CD4-positive, alpha-beta T cell treated with Interleukin-4 for 4 hours (primary cell): ENCODE results near the gene SEMA3B.
"Not testable (repeated sequence)": the region's sequence is repeated elsewhere in the genome, so short reads cannot be mapped to it uniquely, and the experiment has no call there.

Source experiments
- DNase-seq: peaks from one replicate; pipeline ENCODE4 v3.0.0-alpha.2; 2020

The SEMA3B gene

DNA sequence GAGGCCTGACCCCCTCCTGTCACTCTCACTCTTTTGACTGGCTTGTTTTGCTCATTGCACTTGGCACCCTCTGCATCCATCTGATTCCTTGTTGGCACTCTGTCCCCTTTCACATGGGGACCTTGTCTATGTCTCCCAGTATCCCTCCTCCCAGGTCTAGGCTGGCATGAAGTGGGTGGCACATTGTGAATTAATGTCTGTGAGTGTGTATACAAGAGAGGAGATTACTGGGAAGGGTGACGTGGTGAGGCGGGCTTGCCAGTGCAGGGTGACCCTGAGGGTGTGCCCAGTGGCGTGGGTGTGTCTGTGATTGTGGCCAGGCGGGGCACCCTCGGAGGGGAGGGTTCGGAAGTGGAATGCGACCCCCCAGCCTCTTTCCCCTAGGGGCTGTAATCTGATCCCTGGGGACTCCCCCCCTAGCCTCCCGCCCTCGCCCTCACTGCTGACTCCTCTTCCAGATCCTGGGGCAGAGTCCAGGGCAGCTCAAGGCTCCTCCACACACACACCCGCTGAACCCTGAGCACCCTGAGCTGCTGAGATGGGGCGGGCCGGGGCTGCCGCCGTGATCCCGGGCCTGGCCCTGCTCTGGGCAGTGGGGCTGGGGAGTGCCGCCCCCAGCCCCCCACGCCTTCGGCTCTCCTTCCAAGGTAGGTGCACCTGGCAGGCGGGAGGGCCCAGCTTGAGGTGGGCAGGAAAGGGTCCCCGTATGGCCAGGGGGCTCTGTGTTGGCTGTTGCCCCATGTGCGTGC, at the start of gene SEMA3B:
Gene SEMA3B, plus strand, starts transcription at position 445 of the 749 bp plus-strand sequence. Its CDS starts 94 bp downstream, at position 539.
- no peak for DNase-seq

DNA sequence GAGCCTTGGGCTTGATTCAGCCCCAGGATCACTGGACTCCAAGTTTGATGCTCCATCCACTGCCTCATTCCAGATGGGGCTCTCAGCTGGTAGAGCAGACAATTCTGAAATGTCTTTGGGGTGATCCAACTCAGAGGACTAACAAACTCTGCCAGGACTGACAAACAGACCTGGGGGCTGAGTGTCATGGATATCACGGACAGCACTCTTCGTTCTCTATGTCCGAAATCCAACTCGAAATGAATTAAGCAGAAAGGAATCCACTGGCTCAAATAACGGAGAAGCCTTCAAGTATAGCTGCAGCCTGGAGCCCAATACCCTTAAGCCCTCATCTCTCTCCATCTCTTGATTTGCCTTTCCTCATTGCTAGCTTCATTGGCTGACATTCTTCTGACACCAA, 49.7 kb upstream of the SEMA3B start:
- DNase-seq = no peak

DNA sequence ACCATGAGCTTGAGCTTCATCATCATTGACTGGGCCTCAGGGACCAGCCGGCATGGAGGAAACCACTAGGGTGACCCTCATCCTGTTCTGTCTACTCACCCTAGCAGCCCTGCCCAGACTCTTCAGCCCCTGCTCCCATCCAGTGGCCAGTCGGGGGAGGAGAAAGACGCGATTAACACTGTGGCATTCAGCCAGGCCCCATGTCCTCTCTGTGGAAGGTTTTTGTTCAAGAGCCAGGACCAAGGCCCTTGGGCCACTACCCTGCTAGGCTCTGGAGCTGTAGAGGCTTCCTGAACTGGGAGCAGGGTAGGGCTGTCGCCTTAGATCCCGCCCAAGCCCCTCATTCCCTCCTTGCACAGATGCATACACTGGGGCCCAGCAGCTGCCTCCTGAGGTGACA, 48.8 kb upstream of the SEMA3B start:
- DNase-seq = no peak

DNA sequence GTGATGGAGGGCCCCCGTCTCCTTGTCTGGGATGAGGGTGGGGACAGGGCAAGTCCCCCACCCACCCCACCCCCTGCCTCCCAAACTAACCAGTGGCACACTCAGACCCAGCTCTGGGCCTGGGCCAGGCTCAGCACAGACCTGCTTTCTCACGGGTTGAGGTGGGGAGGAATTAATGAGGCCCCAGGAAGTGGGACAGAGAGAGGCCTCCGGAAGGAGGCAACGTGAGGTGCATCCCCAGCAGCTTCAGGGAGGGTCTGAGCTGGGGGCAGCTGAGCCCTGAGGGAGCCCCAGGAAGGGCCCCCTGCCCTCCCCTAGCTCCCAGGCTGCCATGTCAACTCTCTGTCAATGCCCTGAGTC, 47.9 kb upstream of the SEMA3B start:
- no peak for DNase-seq

DNA sequence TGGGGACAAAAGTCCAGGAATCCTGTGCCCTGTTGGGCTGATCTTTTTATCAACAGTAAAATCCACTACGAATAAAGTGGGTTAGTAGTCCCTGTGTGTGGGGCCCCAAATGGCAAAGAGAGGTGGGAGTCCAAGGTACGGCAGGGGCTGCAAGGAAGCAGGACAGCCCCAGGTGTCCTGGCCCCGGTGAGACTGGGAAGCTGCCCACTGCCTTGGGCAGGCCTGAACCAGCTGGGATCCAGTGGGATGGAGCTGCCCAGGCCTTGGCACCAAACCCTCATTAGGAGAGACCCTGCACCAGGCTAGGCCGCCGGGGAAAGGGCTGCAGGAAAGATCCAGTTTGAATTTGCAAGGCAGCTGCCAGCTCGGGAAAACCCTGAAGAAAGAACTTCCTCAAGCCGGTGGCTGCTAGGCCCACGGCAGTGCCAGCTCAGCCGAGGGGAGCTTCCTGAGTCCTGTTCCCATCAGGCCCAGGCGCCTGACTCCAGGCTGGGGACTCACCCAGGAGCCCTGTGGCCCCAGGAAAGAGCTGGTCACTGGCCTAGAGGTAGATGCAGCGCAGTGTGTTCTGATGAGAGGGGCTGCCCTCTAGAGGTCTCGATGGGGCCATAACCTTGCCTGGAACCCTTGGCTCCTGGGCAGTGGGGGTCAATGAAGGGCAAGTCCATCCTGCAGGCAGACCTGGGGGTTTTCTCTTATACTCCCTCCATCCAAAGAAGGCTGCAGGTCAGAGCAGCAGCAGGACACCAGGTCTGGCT, 47.4 kb upstream of the SEMA3B start:
- DNase-seq = no peak

DNA sequence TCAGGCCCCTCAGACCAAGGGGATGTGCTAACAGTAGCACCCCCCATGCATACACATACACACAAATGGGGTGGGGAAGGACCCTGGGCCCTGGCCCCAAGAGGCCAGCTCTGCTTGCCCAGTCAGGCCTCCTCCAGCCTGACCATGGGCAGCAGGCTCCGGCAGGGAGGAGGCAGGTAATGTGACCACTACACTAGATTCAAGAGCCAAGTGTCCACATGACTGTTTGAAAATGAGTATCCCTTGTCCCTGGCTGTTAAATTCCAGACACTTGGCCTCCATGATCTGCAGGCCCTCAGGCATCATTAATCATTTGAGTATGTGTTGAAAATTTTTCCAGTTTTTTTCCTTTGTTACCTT, 46.8 kb upstream of the SEMA3B start:
- no peak for DNase-seq

DNA sequence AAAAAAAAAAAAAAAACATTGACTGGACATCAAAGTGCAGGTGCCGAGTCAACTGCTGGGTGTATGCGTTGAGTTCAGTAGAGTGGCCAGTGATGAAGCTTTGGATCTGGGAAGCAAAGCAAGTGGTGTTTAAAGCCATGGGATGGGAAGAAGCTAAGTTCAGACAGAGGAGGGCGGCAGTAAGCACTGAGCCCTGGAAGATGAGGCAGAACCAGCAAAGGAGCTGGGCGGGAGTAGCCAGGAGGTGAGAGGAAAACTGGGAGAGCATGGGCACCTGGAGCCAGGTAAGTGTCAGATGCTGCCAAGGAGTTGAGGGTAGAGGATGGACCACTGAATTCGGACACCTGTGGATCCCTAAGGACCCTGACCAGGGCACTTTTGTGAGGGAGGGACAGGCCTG, 44.3 kb upstream of the SEMA3B start:
- no peak for DNase-seq

DNA sequence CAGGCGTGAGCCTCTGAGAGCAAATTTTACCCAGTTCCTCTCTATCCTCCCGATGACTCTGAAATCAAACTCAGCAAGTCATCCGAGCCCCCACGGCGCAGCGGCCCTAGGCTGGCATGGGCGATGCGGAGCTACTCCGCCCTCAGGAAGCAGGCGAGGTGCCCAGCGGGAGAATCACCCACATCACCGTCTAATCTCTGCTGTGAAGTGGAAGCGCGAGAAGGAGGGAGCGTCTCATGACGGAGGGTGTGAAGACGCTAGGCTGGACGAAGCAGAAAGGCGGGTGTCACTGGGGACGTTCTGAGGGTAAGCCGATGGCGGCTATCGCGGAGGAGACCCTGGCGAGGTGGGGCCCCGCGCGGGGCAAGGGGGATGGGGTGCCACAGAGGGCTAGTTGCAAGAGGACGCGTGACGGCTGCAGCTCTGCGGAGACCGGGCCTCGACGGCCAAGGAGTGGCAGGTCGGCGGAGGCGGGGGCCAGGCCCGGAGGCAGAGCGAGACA, 42.0 kb upstream of the SEMA3B start:
- no peak for DNase-seq

DNA sequence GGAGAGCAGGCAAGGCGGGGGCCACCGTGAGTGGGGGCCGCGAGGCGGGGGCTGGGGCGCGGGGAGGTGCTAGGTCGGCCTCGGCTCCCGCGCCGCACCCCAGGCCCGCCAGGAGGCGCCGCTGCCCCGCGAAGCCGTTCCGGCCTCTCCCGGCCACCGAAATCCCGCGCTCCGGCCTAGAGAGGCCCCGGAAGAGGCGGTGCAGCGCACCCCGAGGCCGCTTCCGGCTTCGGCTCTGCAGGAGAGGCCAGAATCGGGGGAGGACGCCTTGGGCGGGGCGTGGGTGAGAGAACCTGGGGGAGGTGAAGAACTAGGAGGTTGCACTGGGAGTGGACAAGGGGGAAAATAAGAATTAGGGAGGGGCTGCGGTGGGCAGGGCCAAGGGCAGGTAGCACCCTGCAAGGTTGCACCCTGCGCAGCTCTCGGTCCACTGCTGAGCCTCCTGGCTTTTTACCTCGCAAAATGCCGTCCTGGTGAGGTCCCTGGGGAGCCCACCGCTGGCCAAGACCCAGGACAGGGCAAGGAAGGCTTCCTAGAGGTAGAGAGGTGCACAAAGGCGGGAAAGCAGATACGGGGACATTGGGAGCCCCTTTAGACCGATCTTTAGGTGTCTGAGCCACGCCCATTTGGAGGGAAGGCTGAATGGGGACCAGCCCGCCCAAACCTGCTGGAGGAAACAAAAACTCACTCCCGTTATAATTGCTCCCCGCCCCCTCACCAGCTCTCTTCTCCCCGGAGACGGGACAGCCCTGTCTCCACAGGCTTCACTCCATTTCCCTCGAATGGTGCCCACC, 41.4 kb upstream of the SEMA3B start:
- DNase-seq = peak; percentile 92

DNA sequence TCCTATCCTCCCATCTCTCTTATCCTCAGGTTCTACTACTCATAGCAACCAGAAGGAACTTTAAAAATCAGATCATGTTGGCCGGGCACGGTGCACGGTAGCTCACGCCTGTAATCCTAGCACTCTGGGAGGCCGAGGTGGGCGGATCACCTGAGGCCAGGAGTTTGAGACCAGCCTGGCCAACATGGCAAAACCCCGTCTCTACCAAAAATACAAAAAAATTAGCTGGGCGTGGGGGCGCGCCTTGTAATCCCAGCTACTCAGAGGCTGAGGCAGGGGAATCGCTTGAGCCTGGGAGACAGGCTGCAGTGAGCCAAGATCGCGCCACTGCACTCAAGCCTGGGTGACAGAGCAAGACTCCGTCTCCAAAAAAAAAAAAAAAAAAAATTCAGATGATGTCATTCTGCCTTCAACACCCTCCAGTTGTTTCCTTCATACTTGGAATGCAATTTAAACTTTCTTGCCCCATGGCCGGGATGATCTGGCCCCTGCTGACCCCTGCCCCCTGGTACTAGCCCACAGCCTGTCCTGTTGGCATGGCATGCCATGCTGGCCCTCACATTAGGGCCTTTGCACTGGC, 40.7 kb upstream of the SEMA3B start:
- DNase-seq = not testable (repeated sequence)

DNA sequence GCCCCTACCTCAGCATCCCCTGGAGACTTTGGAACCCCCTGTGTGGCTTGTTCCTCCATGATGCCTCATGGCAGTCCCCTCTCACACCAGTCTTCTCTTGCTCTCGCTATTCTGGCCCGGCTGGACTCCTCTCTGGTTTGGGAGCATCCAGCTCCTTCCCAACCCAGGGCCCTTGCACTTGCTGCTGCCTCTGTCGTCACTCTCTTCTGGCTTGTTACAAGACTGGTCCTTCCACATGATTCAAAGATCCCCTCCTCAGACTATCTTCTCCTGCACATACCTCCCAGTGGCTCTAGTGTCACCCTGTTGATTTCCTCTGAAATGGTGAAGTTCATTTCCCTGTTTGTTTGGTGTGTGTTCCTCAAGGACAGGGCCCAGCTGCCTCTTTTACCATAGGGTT, 39.5 kb upstream of the SEMA3B start:
- DNase-seq = no peak

DNA sequence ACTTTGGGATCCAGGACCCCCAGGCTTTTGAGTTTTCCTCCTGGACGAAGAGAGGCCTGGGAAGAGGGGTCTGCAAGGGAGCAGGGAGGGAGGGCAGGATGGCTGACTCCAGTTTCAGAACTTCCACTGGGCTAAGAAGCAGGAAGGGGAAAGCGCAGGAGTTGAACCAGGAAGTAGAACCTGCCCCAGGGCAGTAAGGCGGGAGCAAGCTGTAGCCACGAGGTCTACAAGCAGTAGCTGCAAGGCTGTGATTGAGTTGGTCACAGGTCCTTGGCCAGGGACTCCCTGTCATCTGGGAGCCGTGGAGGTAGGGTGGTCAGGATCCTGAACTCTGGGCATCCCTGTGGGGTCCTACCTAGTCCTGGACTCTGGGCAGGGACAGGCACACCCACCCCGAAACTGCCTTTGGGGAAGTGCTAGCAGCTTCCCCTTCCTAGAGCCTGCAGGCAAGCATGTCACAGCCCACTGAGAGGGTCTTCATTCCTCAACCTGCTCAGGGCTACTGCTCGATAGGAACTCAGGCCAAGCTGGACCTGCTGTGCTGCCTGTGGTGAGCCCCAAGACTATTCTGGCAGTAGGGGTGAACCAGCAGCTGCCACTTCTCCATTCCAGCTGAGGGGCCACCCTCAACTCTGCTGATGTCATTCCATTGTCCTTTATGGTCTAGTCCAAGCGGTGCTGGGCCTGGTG, 38.7 kb upstream of the SEMA3B start:
- no peak for DNase-seq

DNA sequence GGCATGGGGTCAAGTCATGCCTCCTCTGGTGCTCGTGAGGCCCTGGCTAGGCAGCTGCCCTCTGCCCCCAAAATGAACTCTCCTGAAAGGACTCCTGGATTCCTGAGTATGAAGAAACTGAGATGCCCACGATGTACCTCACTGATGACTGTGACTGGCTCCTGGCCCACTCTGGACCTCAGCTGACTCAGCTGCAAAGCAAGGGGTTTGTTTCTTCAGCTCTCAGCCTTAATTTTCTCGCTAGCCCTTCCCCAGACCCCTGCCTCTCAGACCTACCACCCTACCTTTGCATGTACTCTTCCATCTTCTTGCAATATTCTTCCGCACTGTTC, 38.2 kb upstream of the SEMA3B start:
- DNase-seq = no peak

DNA sequence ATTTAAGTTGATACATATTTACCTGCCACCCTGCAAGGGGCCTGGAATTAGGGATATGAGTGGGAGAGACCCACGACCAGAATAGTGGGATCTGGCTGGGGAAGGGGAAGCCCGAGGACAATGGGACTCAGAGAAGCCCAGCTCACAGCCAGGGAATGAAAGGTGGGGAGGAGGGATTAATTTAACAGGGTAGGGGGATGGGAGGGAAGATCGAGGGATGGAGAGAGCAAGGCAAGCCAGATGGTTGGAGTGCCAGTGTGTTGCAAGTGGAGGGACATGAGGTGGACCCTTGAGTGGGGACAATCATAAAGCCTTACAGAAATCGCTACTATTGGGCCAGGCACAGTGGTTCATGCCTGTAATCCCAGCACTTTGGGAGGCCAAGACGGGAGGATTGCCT, 37.4 kb upstream of the SEMA3B start:
- no peak for DNase-seq

DNA sequence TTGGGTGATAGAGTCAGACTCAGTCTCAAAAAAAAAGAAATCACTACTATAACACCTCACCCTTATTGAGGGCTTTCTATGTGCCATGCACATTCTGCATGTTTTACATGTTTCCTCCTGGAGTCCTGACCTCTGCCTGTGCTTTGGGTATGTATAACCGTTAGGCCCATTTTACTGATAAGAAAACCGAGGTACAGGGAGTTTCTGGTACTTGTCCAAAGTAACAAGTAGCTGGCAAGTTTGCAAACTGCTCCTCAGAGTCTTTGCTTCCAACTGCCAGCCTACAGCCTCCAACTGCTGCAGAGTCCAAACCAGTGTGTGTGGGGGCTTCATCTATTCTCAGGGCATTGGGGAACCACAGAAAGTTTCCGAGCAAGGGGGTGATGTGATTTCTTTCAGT, 36.6 kb upstream of the SEMA3B start:
- DNase-seq = no peak

DNA sequence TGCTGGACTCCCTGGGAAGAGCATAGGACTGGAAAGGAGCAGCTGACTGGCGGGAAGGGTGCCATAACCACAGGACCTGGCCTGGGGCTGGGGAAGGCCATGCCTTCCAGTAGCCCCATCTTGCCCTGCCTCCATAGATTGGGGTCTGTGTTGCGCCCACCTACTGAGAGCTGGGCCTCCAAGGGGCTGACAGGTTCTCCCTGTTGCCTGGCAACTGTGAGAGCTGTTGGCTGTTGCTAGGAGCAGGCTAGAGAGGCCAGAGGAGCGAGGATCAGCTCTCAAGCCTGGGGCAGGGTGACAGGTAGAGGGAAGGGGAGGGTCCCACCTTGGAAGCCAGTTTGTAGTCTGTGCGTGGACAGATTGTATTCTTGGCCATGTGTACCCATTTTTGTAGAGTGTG, 35.8 kb upstream of the SEMA3B start:
- DNase-seq = no peak

DNA sequence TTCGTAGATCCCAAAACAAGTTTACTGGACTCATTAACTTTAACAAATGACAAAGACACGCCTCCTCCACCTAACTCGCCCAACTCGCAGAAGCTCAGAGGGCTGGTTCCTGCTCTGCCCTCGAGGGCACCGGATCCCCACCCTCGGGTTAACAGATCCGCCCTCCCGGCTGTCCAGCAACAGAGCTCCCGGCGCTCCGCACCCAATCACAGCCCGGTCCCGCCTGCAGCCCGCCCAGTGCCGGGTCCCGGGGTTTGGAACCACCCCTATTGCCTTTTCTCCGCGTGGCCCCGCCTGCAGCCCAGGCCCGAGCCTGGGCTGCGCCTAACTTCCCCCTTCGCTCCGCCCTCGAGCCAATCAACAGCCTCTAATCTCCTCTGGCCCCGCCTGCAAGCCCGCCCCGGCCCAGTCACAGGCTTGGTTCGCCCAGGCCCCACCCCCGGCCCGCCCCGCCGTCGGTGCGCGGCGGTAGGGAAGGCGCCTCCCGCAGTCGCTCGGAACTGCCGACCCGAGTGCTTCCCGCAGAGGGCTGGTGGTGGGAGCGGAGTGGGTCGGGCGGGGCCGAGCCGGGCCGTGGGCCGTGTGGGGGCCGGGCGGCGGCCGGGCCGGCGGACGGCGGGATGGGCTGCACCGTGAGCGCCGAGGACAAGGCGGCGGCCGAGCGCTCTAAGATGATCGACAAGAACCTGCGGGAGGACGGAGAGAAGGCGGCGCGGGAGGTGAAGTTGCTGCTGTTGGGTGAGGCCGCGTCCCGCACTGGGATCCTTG, 33.0 kb upstream of the SEMA3B start, which contains the start of gene GNAI2:
Gene GNAI2, plus strand, starts transcription at position 489 of the 768 bp plus-strand sequence. Its CDS starts 132 bp downstream, at position 621.
- DNase-seq = peak; percentile 99

DNA sequence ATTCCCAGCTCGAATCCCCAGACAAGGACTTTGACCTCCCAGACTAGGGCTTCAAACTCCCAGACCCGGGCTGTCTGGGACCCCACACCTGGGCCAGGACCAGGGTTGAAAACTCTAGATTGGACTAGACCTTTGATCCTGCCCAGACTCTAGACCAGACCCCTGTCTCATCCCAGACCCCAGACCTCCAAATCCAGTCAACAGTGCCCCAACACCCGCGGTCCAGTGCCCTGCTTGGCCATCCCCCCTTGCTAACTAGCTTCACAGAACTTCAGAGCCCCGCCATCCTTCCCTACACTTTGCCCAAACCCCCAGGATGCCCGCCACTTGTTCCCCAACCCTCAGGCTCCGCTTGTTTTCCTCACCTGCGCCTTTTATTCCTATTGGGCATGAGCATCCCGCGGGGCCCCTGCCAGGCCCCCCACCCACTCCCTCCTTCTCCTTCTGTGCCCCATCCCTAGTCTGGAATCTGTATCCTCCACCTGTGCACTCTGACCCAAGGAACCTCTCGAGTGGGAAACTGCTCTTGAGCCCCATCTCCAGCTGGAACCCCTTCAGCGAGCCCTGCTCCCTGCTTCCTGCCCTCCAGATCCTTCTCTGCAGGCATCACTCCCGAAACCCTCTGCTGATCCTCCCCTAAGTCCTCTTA, 32.3 kb upstream of the SEMA3B start:
- no peak for DNase-seq

DNA sequence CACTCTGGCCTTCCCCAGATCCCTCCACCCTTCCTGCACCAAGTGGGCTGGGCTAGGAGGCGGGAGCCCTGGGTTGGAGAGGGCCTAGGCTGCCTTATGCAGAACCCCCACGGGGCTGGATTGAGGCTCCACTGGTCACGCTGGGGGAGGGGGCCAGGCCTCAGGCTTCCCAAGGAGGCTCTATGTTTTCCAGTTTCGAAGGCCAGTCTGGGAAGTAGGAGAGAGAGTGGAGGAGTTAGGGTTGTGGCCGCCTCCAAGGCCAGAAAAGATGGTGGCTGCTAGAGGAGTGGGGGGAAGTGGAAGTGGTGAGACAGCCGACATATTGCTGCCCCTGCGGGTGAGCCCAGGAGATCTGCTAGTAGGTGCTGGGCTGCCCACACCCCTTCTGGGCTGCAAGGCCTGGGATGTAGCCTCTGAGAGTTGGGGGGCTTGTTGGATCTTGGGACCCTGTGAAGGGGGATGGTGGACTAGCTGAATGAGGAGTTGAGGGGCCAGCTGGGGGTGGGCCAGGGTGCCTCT, 31.8 kb upstream of the SEMA3B start:
- DNase-seq = no peak

DNA sequence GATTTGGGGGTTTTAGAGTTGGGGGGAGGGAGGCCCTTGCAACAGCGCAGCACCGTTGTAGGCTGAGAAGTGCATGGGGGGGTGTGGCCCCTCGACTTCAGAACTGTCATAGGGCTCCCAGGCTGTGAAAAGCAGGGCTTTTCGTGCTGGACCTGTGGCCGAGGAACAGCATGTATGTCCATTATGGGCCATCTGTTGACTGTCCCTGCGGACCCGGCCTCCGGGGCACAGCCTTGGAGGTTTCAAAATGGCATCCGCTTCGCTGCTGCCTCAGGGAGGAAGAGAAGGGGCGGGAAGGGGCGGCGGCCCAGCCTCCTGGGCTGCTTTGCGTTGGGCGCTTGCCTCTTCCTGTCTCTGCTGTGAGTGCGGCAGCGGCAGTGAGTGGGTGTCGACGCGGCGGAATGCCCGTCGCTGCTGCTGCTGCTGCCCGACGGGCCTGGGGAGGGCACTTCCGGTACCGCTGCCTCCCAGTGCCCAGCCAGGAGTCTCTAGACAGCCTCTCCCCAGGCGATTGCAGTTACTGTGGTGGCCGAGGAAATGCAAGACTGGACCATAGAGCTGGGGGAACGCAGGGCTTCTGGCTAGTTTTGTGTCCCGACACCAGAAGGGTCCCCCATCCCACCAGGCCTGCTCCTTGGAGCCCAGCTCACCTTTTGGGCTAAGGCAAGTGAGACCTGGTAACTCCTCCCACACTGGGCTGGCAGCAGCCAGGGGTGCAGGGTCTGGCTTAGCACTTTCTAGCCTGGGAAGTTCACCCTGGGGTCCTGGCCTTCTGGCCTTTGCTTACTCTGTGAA, 31.0 kb upstream of the SEMA3B start:
- peak; percentile 85 for DNase-seq
